Adipose tissue (tissue), 3 donors: ENCODE data around the gene PDS5B. TPM values are rescaled to one million over a fixed set of nuclear protein-coding genes. Genes with fewer than 3 reads are reported as not detected.

ENCODE experiments used
- H3K27ac ChIP-seq: one replicate; pipeline ENCODE4 v1.5.1; 2013; ENCODE audit warnings: low read depth, low read length
- WGBS, 3 donors: extraction: QIAGEN DNeasy Blood & Tissue Kit; methylation state at CpG; one replicate each; pipeline ENCODE4 v1.1.7; 2013; 5-methylcytosine and 5-hydroxymethylcytosine counted together
- polyA plus RNA-seq, 3 donors: library from polyadenylated mRNA; stranded (reverse); fragments of 200-250 nt; gene quantifications; one replicate each; pipeline ENCODE4 v1.2.3, GENCODE V29; 2013
- donor health status: healthy with polysubstance abuse.
- donor health status: Bipolar disorder and iron deficiency.
- donor health status: healthy.

The PDS5B gene
- polyA plus RNA-seq, 3 donors: 3.9 to 10.3 (median 6.8) TPM

GRCh38 chr13:32587811-32588170 is 1.5 kb downstream of the PDS5B start:
- H3K27ac ChIP-seq: no peak overlapping the region
- 1 to 3% (median 2%) methylated on average over 8 of the region's 8 CpGs for WGBS, 3 donors

GRCh38 chr13:32588736-32589135 is 2.5 kb downstream of the PDS5B start:
- WGBS, 3 donors: 42 to 51% (median 43%) methylated on average over 5 of the region's 5 CpGs
- no peak overlapping the region for H3K27ac ChIP-seq

DNA sequence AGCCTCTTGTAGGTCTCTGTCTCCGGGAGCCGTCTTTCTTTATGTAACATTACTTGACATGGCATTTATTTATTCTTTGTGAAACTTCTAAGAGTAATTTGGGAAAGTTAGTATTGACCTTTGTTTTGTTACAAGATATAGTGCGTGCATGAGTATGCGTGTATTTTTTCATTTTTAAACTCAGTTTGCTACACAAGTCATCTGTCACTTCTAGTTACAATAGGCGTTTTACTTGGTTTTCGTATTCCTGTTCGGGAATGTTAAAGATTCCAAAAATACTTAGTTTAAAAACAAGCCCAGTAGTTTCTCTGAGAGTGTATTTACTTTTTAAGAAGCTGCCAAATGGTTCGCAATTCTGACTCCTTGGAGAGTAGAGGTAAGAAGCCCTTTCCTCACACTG is 3.2 kb downstream of the PDS5B start:
- 52 to 71% (median 69%) methylated on average over 8 of the region's 8 CpGs for WGBS, 3 donors

DNA sequence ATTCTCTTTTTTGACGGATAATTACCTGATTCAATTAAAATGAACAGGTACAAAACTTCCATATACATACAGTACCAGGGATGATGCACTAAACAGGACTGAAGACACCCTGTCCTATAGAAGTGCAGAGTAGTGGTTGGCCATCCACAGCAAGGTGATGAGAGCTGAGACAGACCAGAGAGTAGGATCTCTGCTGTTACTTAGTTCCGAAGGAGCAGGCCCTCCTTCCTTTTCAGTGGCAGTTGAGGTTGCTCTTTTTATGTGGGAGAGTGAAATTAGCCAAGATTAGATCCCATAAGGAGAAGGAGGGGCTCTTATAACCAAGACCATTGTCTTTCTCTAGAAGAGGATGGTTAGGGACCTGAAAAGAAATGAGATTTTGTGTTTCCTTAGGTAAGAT is 4.0 kb downstream of the PDS5B start:
- 63 to 77% (median 68%) methylated on average over 2 of the region's 2 CpGs for WGBS, 3 donors
- no peak overlapping the region for H3K27ac ChIP-seq

More for the DNA sequence above, 3.2 kb downstream of the PDS5B start:
- H3K27ac ChIP-seq: no peak overlapping the region

DNA sequence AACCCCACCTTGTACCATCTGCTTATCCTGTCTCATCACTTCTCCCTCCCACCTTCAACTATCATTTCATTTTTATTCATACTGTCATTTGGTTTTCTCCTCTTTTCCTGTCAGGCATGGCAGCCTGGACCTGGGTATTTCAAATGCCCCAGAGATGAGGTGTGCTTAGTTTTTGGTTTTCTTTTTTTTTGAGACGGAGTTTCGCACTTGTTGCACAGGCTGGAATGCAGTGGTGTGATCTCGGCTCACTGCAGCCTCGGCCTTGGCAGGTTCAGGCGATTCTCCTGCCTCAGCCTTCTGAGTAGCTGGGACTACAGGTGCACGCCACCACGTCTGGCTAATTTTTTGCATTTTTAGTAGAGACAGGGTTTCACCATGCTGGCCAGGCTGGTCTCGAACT is 5.8 kb downstream of the PDS5B start:
- no peak overlapping the region for H3K27ac ChIP-seq

GRCh38 chr13:32594157-32594738 is 8.0 kb downstream of the PDS5B start:
- no peak overlapping the region for H3K27ac ChIP-seq

More for the DNA sequence above, 5.8 kb downstream of the PDS5B start:
- whole genome bisulfite sequencing, 3 donors: 91 to 96% (median 96%) methylated on average over 8 of the region's 8 CpGs

- WGBS, 3 donors: 81 to 85% (median 81%) methylated on average over 2 of the region's 2 CpGs
- H3K27ac ChIP-seq: no peak overlapping the region
Measured at GRCh38 chr13:32595306-32595705, 9.1 kb downstream of the PDS5B start.

GRCh38 chr13:32600890-32601289 is 14.6 kb downstream of the PDS5B start:
- no peak overlapping the region for H3K27ac ChIP-seq
- WGBS, 3 donors: 53 to 84% (median 78%) methylated on average over 2 of the region's 2 CpGs

GRCh38 chr13:32609428-32609827 is 23.2 kb downstream of the PDS5B start:
- no peak overlapping the region for H3K27ac ChIP-seq
- WGBS, 3 donors: 79 to 97% (median 94%) methylated on average over 1 of the region's 1 CpG

DNA sequence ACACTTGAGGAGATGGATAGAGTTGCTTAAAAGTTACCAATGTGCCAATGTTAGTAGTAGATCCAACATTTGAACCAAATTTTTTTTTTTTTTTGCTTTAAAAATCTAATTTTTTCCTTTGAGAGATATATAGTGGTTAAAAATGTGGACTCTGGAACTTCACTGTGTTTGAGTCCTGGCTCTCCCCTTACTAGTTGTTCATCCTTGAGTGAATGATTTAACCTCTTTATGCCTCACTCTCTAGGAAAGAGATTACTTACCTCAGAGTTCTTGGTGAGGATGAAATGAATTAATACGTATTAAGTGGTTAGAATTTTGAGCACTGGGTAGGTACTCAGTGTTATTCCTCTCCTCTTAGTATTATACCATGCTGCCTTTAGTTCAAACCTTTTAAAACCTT is 24.3 kb downstream of the PDS5B start:
- H3K27ac ChIP-seq: no peak overlapping the region
- 93 to 98% (median 94%) methylated on average over 1 of the region's 1 CpG for WGBS, 3 donors

DNA sequence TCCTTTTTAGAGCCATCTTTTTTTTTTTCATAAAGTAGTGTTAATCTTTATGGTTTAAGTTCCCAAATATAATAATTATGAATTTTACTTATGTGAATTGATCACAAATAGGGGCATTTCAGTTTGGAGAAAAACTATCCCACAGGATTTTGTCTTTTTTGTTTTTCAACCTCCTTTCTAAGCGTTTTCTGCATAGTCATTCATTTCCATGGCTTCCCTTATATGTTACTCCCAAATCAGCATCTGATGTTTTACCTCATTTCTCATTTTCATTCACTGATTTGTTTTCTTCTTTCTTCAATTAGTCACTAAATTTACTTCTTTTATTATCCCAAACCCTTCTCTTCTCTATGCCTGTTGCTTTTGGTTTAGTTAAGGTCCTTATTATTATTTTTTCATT is 24.7 kb downstream of the PDS5B start:
- 83 to 89% (median 85%) methylated on average over 1 of the region's 1 CpG for WGBS, 3 donors
- H3K27ac ChIP-seq: no peak overlapping the region

DNA sequence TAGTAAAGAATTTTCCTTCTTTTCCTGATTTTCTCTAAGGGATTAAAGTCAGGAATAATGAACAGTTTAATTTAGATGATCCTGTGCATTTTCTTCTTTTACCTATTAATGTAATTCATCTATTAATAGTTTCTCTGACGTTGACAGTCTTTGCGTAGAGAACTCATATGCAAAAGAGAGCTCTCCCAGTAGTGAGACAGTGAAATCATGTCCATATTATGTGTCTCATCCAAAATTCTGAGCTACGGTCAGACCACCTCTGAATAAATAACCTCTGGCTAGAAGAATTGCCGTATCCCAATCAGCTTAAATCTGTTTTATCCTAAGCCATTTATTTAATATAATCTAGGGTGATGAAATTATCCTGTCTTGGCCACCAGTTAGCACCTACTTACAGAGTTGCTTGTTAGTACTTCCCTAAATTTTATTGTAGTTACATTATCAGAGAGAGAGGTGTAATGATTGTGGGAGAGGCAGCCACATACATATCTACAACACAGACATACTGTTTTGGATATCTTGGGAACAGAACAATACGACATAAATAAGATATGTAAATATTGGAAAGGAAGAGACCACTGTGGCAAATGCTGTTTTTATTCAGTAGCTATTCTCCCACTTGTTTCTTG is 30.7 kb downstream of the PDS5B start:
- 91 to 97% (median 97%) methylated on average over 5 of the region's 5 CpGs for WGBS, 3 donors
- H3K27ac ChIP-seq: no peak overlapping the region

DNA sequence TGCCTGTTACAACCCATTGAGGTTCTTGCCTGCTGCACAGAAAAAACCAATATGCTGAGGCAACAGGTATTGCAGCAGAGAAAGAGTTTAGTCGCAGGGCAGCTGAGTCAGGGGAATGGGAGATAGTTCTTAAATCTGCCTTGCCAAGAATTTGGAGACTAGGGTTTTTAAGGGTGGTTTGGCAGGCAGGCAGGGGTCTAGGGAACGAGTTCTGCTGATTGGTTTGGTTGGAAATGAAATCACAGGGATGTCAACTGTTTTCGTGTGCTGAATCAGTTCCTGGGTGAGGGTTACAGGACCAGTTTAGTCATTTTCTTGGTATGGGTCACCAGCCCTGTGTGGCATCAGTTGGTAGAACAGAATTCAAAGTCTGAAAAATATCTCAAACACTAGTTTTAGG is 36.6 kb downstream of the PDS5B start:
- no peak overlapping the region for H3K27ac ChIP-seq
- WGBS, 3 donors: 93 to 97% (median 95%) methylated on average over 3 of the region's 3 CpGs

GRCh38 chr13:32624441-32624840 is 38.2 kb downstream of the PDS5B start:
- H3K27ac ChIP-seq: no peak overlapping the region
- 85 to 92% (median 90%) methylated on average over 1 of the region's 1 CpG for WGBS, 3 donors

DNA sequence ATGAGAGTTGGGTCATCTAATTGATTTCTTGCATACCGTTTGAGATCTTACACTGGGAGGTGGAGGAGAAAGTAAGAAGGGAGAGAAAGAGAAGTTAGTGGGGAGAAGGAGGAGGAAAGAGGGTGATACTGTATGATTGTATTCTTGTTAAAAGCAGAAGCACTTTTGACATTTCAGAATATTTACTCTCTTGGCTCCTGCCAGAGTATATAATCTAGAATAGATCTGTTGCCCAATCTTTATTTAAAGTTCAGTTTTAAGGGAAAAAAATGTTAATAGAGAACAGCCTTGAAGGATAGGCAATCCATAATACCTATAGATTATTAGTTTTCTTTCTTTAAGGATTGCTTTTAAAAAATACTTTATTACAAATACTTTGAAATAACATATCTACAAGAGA is 41.5 kb downstream of the PDS5B start:
- H3K27ac ChIP-seq: no peak overlapping the region
- WGBS, 3 donors: 38 to 48% (median 42%) methylated on average over 1 of the region's 1 CpG

- no peak overlapping the region for H3K27ac ChIP-seq
- WGBS, 3 donors: 85 to 96% (median 90%) methylated on average over 2 of the region's 2 CpGs
Measured at GRCh38 chr13:32629313-32629712, 43.1 kb downstream of the PDS5B start.

- WGBS, 3 donors: 85 to 88% (median 88%) methylated on average over 1 of the region's 1 CpG
- no peak overlapping the region for H3K27ac ChIP-seq
Measured at GRCh38 chr13:32629866-32630265, 43.6 kb downstream of the PDS5B start.

GRCh38 chr13:32632343-32632909 is 46.2 kb downstream of the PDS5B start:
- 96 to 99% (median 97%) methylated on average over 3 of the region's 3 CpGs for WGBS, 3 donors
- H3K27ac ChIP-seq: no peak overlapping the region

DNA sequence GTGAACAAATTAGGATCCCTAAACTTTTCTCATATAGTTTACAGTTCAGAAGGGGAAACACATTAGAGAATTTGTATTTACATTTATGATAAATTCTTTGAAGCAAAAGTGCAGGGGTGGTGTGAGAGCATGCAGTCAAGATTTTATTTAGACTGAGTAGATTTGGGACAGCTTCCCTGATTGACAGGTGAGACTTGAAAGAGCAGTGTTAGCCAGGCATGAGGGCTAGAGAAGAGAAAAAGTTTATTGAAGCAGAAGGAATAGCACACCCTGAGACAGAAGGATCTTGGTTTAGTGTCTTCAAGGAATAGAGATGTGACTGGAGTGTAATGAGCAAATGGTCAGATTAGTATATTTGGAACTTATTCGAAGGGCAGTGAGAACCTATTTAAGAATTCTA is 50.5 kb downstream of the PDS5B start:
- 89 to 97% (median 93%) methylated on average over 1 of the region's 1 CpG for WGBS, 3 donors
- H3K27ac ChIP-seq: no peak overlapping the region

- 52 to 77% (median 54%) methylated on average over 9 of the region's 9 CpGs for WGBS, 3 donors
- H3K27ac ChIP-seq: no peak overlapping the region
Measured at GRCh38 chr13:32638739-32639138, 52.5 kb downstream of the PDS5B start.
